NAMALWA (cell line): Measurements from ENCODE around the gene SLC25A18.
A peak's percentile ranks its signal among the peaks of the same experiment; 100 is the strongest.
"Not testable (repeated sequence)": the region's sequence is repeated elsewhere in the genome, so short reads cannot be mapped to it uniquely, and the experiment has no call there.

Experiments used
- DNase-seq: peaks from one replicate; pipeline ENCODE4 v3.0.0-alpha.2; 2015; ENCODE audit warnings: low spot score

Gene SLC25A18

GRCh38 chr22:17607891-17608521, 44.7 kb downstream of the SLC25A18 start:
- no peak for DNase-seq

DNA sequence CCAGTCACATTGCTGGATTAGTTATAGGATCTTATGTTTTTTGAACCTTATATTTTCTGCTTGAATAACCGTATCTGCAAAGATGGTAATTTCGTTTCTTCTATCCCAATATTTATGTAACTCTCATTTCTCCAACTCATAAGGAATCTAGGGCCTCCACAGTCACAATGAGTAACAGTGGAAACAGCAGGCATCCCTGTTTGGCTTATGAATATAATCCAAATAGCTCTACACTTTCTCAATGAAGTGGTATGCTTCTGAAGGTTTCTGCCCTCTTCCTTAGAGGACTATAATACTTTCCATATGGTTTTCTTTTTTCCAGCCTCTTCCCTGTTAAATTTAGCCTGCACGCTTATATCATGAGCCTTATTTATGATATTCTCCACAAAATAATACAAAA, 48.8 kb downstream of the SLC25A18 start:
- DNase-seq, result no peak

GRCh38 chr22:17613280-17613679, 50.0 kb downstream of the SLC25A18 start:
- no peak for DNase-seq

DNA sequence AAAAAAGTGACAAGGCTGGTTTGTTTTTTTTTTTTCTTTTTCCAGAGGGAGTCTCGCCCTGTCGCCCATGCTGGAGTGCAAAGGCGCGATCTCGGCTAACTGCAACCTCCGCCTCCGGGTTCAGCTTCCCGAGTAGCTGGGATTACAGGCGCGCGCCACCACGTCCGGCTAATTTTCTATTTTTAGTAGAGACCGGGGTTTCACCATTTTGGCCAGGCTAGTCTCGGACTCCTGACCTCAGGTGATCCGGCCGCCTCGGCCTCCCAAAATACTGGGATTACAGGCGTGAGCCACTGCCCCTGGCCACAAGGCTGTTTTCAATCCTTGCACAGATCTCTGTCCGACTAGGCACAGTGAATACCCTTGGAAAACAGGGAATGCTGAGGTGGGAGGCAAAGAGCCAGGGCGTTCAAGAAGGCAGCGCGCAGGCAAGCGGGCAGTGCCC, 64.7 kb downstream of the SLC25A18 start:
- no peak for DNase-seq

- DNase-seq, result peak; percentile 97
Observed at GRCh38 chr22:17628406-17629172, 65.3 kb downstream of the SLC25A18 start, which contains the start of gene ATP6V1E1. Gene ATP6V1E1, minus strand, starts transcription at chr22:17628749. Its CDS starts 114 bp downstream, at chr22:17628635.

DNA sequence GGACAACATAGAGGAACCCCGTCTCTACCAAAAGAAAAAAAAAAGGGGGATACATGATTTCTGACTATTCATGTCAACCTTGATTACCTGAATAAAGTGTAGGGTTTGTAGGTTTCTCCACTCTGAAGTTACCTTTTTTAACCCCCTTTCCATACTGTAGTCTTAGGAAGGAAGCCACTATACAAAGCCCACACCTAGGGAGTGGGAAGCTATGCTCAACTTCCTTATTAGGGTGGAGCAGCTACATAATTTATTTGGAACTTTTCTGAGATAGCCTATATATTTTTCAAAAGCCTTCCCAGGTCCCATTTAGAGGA, 65.8 kb downstream of the SLC25A18 start:
- no peak for DNase-seq

GRCh38 chr22:17629641-17630040, 66.3 kb downstream of the SLC25A18 start:
- DNase-seq, result peak; percentile 15

DNA sequence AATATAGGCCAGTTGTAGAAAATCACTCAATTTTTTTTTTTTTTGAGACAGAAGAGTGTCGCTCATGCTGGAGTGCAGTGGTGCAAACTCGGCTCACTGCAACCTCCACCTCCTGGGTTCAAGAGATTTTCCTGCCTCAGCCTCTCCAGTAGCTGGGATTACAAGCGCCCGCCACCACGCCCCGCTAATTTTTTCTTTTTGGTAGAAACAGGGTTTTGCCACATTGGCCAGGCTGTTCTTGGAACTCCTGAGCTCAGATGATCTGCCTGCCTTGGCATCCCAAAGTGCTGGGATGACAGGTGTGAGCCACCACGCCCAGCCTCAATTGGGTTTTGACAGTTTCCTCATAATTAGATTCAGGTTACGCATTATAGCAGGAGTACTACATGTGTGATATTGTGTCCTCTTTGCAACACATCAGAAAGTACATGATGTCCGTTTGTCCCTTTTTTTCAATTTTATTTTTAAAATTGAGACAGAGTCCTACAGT, 67.8 kb downstream of the SLC25A18 start:
- DNase-seq, result no peak

DNA sequence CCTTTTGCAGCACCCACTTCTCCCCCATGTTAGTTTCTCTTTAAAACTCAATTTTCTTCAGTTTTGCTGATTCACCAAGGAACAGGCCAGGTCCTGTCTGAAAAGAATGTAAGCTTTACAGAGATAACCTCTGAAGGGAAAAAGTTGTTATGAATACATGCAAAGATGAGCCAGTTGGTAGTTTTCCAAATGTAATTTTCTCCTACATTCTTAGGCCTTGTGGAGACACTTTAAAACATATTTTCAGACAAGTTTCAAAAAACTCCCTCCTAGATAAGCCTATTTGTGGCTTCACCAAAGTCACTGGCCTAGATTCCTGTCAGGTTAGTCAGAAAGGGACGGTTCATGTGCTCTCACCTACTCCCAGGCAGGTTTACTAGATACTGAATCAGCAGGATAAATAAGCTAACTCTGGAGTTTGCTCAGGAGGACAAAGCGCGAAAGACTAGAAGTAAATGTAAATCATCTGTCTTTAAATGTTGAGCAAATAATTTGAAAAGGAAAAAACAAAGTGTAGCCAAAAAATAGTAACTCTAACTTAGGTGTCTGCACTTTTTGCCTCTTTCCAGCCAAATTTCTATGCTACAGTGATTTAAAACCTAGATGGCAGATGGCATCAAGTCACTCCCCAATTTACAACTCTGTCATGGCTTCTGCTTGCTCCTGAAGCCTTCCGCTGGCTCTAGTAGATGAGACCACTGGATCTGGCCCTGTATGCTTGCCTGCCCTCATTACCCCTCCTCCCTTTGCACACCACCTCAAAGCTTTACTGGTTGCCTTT, 70.1 kb downstream of the SLC25A18 start:
- no peak for DNase-seq

DNA sequence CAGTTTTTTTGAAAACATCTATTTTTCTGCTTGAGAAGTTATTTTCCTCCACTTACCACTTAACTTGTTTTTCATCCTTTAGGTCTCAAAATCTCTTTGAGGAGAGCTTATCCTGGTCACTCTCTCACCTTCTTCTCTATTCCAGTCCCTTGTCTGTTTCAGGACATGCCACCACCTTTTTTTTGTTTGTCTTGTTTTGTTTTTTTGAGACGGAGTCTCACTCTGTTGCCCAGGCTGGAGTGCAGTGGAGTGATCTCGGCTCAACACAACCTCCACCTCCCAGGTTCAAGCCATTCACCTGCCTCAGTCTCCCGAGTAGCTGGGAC, 70.7 kb downstream of the SLC25A18 start:
- no peak for DNase-seq

GRCh38 chr22:17634696-17635095, 71.4 kb downstream of the SLC25A18 start:
- DNase-seq, result no peak

GRCh38 chr22:17636850-17637249, 73.6 kb downstream of the SLC25A18 start:
- not testable (repeated sequence) for DNase-seq

DNA sequence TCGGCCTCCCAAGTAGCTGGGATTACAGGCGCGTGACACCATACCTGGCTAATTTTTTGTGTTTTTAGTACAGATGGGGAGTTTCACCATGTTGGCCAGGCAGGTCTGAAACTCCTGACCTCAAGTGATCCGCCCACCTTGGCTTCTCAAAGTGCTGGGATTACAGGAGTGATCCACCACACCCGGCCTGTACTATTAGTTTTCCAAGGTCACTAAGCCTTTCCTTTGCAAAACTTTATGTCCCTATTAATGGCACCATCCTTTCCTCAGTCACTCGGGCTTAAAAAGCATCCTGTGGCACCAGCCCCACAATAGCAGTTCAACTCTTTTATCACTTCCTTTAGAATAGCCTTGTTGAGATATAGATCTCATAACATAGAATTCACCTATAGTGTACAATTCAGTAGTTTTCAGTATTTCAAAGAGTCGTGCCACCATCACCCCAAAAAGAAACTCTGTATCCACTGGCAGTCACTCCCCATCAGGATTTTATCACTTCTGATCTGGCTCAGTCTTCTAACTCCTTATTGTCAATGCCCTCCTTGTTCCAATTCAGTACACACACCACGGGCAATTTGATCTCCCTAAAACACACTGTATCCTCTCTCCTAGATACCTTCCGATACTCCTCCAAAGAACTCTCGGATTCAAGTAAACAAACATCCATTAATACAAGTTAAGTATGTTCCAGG, 74.3 kb downstream of the SLC25A18 start:
- no peak for DNase-seq

- DNase-seq, result no peak
Observed at GRCh38 chr22:17638182-17638431, 74.8 kb downstream of the SLC25A18 start.

DNA sequence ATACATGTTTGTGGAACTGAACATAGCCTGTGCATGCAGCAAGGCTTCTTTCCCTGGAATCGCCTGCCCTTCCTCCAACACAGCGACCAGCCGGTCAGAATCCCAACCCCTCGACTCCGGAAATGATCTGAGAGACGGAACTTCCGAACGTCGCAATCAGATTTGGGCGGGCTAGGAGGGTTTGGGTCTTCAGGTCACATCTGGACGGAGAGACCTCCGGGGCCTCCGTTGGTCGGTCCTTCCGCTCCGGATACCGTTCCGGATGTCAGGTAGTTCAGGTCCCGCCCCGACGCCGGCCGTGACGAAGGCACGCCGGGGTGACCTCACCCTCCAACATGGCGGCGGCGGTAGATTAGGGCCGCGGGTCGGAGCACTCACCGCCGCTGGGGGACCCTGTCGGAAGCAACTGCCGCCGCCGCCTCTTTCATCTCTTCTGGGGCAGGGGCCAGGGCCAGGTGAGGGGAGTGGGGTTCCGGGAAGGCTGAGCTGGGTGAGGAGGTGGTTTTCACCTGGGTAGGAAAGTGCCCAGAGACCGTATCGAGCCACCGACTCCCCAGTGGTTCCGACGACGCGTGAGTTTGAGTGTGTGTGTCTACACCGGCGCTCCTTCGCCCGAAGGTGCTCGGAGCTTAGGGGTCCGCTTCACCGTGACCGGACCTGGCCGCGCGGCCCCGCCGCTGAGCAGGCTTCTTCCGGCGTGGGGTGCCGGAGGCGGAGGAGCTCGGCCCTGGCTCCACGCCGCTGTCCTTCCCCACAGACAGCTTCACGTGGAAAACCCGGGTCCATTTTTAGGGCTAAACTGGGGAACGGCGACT, 75.3 kb downstream of the SLC25A18 start, which contains the start of gene BCL2L13:
Gene BCL2L13, plus strand, starts transcription at position 326 of the 815 bp plus-strand sequence. CDS start 16,955 bp downstream, outside the sequence.
- DNase-seq, result peak; percentile 96

- DNase-seq, result peak; percentile 82
Observed at GRCh38 chr22:17639247-17639741, 76.0 kb downstream of the SLC25A18 start.
